IPS DF 19.7 (cell line): ENCODE measurements around the gene ARF5.
A peak's percentile ranks its signal among the peaks of the same experiment; 100 is the strongest.

Experiments
- DNase-seq: peaks from one replicate; pipeline ENCODE4 v3.0.0-alpha.2; 2013; ENCODE audit warnings: low read depth, low spot score

The ARF5 gene

GRCh38 chr7:127588697-127589482 is 679 bp downstream of the ARF5 start:
- peak; percentile 54 for DNase-seq

DNA sequence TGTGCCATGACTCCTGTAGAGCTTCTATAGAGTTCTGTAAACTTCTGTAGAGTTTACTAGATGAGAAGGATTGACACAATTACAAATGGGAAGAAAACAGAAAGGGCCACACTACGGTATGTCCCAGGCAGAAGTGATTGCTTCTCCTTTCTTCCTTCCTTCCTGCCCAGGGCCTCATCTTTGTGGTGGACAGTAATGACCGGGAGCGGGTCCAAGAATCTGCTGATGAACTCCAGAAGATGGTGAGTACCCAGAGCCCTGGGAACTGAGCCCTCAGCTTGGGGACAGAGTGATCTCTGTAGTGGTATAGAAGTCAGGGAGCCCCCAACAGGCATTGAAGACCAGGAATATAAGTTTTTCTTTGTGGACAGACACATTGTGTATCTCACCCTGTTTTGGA is 1.7 kb downstream of the ARF5 start:
- no peak for DNase-seq

GRCh38 chr7:127591189-127591588 is 3.0 kb downstream of the ARF5 start:
- no peak for DNase-seq

DNA sequence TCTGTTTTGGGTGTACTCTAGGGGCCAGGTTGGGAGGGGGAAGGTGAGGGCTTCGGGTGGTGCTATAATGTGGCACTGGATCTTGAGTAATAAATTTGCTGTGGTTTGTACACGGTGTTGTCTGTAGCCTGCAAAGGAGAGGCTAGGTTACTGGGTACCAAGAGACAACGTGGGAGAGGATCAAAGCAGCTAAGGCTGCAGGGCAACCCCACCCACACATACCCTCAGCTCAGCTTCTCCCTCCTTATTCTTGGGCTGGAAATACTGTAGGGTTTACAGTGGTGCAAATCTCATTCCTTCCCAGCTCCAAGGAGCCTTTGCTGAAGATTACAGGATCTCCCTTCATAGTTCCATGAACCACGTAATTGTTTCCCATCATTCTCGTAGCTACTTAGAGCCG is 3.4 kb downstream of the ARF5 start:
- no peak for DNase-seq

- no peak for DNase-seq
These were observed 4.3 kb downstream of the ARF5 start for GRCh38 chr7:127592550-127592949.

DNA sequence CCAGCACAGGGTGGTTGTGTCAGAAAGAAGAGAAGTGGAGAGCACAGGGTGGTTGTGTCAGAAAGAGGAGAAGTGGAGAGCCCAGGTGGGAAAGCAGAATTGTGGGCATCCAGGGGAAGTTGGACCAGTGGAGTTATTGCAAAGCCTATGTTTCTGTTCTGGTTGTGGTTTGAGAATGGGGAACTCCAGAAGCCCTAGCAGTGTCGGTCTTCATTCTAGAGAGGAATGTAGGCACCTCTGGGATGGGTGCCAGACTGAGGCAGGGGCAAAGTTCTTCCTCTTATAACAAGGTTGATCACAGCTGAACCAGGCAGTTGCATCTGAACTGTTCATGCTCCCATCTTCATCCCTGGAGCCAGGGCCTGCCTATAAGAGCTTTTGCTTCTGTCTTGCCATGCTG is 6.3 kb downstream of the ARF5 start:
- DNase-seq: no peak

GRCh38 chr7:127595737-127596136 is 7.5 kb downstream of the ARF5 start:
- no peak for DNase-seq

DNA sequence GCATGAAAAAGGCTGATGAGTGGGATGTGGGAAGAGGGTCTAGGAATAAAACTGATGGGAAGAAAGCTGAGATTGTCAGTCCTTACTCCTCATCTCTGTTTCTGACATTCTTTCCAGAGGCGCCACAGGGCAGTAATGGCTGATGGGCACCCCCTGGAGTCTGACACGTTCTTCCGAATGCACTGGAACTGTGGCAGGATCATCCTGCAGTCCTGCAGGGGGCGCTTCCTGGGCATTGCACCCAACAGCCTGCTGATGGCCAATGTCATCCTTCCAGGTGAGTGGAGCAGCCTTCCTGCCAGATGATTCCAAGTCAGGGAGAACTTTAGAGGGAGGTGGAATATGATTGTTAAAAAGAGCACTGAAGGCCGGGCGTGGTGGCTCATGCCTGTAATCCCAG is 10.1 kb downstream of the ARF5 start:
- DNase-seq: no peak

DNA sequence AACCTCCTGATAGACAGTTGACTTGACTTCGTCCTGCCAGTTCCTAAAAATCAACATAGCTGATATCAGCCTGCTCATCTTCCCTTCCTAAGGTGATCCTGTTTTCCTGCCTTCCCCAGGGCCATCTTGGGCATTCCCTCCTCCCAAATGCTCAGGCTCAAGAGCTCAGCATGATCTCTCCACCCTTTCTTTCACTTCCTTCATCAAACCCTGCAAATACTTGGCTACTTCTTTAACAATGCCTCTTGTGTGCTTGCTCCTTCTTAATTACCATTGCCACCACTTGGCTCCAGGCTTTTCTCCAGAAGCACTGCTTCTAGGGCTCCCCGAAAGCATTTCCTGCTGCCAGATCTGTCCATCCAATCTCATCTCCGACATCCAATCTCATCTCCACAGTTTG is 12.7 kb downstream of the ARF5 start:
- DNase-seq: no peak

GRCh38 chr7:127608446-127608845 is 20.2 kb downstream of the ARF5 start:
- DNase-seq: no peak

DNA sequence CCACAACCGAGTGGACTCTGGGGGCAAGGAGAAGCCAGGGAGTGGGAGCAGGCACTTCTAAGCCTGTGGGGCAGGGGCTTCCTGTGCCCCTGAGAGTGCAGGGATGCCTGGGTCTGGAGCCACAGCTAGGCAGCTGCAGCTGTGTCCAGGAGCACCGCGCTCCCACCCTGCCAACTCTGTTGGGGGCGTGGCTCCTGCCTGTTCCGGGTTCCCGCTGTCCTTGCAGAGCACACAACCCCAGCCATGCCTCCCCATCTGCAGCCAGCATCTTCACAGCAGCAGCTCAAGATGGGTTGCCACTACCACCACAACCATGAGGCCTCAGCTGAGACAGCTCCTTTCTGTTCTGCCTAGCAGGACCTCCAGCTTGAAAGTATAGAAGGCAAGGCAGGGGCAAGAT is 21.1 kb downstream of the ARF5 start:
- no peak for DNase-seq

GRCh38 chr7:127612263-127612662 is 24.1 kb downstream of the ARF5 start:
- DNase-seq: no peak

GRCh38 chr7:127616724-127617123 is 28.5 kb downstream of the ARF5 start:
- DNase-seq: no peak

- no peak for DNase-seq
These were observed 29.8 kb downstream of the ARF5 start, which contains the start of gene PAX4 for GRCh38 chr7:127618042-127618441. PAX4 (minus strand) TSS chr7:127618142; CDS start chr7:127615928, 2,214 bp downstream.

DNA sequence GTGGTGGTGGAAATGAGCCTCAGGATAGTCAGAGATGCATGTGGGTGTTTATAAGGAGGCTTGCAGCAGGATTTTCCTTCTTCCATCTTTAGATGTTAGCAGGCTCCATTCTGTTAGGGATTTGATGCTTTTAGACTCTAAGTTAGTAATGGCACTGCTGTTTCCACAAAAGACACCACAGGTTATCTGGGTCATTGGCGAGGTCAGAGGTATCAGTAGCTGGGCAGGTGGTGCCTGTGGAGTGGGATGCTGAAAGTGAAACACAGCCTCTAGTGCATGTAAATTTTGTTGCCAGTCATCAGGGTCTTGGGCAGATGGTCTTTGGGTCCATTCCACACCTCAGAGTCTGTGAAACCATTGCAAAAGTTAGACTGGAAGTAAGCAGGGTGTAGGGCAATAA is 30.6 kb downstream of the ARF5 start:
- no peak for DNase-seq

DNA sequence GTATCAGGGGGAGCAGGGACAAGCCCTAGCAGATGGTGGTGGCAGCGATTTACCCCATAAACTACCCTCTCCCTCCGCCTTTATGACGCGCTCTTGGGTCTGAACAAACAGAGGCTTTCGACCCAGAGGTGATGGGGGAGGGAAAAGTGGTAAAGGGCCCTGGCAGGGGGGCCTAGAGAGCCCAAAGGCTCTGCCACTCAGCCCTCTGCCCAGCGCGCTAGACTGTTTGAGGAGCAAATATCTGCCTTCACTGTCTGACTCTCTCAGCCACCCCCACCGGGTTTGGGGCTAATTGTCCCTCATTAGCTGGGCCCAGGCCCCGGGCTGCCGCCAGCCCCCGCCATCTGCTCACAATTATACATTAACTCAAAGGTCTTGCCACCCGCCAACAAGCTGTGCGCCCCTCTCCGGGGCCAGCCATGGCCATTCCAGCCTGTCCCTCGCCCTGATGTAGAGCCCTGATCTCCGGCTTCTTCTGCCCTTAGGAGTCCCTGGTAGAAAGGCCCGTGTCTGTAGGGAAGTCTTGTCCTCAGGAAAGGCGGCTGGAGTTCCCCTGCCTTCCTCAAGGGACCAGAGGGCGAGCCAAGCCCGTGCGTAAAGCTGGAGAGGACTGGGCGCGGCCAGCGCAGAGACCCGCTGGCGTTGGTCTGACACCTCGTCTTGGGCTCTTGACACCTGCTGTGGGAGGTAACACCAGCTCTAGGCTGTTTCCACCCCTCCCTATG is 31.6 kb downstream of the ARF5 start:
- peak; percentile 45 for DNase-seq

DNA sequence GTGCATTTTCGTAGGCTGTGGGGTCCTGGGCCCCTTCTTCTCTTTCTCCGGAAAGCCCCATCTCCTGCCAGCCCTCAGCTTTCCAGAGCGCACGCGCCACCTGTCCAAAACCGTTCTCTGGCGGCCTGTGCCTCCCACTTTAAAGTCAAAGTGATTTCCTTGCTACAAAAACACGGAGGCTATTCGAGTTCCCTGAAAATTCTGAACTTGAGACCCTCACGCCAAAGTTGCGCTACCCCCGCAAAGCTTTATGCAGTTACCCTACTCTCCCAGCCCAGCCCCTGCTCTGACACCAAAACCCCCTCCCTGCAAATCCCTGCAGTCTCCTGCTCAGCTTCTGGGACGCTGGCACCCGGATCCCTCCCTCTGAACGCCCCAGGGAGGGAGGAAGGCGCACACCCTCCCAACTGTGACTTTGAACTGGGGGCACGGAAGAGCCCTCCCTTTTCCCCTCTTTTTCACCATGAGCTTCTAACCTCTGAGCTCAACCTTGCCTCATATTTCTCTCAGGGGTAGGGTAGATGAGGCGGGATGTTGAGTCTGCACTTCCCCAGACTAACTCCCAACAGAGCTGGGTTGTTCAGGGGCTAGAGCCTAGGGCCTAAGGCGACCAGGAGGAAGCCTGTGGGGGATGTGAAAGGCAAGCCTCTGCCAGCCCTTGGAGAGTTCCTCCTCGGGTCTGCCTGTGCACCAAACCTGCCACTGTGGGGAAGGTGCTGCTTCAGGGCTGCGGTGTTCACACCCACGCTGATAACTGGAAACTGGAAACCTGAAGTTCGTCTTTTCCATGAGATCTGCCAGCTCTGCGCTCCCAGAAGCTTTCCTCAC is 32.4 kb downstream of the ARF5 start:
- peak; percentile 48 for DNase-seq

DNA sequence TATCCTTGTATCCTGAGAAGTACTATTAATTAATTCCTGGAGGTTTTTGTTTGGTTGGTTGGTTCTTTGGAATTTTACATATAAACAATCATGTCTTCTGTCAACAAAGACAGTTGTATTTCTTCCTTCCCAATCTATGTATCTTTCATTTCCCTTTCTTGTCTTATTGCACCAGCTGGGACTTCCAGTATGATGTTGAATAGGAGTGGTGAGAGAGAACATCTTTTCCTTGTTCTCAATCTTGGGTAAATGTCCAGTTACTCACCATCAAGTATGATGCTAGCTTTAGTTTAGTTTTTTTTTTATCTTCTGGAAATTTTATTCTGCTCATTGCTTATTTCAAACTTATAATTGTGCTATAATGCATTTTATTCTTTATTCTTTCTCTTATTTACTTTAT is 37.1 kb downstream of the ARF5 start:
- no peak for DNase-seq

DNA sequence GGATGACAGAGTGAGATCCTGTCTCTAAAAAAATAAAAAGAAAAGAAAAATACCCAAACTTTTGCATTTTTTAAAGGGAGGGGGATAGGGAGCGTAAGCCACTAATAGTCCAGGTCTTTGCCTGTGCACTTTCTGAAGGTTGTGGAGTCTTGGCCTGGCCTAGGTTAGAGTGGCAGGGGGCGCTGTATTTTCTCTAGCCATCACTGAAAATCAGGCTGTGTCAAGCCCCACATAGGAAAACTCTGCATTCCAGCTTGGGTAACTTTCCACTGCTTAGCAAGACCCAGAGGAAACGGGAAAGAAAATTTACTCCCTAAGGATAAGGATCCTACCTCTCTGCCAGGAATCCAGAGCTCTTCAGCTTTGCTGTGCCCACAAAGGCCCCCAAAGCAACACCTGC is 40.2 kb downstream of the ARF5 start:
- no peak for DNase-seq

DNA sequence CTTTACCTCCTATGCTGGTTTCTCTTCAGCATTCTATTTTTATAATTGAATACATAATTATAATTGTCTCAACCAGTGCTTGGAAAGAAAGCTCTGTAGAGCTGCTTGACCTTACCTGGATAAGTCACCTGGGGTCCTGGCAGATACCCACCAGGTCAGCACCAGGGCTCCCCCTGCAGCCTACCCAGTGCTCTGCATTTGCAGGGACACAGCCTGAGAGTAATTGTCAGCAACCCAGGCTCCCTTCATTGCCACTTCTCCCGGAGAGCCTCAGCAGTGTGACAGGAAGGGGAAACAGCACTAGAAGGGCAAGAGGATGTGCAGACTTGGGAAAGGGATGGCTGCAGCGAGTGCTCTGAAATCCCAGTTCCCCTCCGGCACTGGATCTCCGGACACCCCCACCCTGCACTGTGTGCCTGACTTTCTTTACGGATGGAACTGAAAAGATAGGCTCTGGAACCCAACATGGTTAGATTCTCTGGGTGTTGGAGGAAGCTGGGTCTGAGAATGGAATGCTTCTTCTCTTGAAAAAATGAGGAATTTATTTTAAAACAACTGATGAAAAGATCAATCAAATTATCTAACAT is 41.1 kb downstream of the ARF5 start:
- DNase-seq: peak; percentile 75

- no peak for DNase-seq
These were observed 44.2 kb downstream of the ARF5 start for GRCh38 chr7:127632276-127632910.
